HepG2 (cell line): ENCODE results near the gene TCEANC2. TPM values are rescaled to one million over a fixed set of nuclear protein-coding genes. Genes with fewer than 3 reads are reported as not detected.

Source experiments
- BHLHE40 ChIP-seq: IDR thresholded peaks from 2 replicates; pipeline ENCODE4 v1.6.1; 2011; ENCODE audit warnings: low read length, improper control_type of control experiment
- CBFB ChIP-seq: sonication (generic); formaldehyde crosslinking; IDR thresholded peaks from 2 replicates; pipeline ENCODE4 v1.4.0; 2020; ENCODE audit warnings: missing genetic modification reagents
- ERF ChIP-seq: IDR thresholded peaks from 2 replicates; pipeline ENCODE4 v1.6.1; 2018; ENCODE audit warnings: missing biosample characterization, missing genetic modification reagents
- JARID2 ChIP-seq: sonication (generic); formaldehyde crosslinking; IDR thresholded peaks from 2 replicates; pipeline ENCODE4 v1.8.1; 2023; ENCODE audit warnings: missing genetic modification reagents, inconsistent platforms; ENCODE audit not compliant: insufficient replicate concordance
- MED13 ChIP-seq: sonication (generic); formaldehyde crosslinking; IDR thresholded peaks from 2 replicates; pipeline ENCODE4 v1.5.0; 2020; ENCODE audit warnings: missing genetic modification reagents
- NONO ChIP-seq, 2 experiments: fragments of 450-650 bp in 1 of 2; sonication (generic) in 1 of 2; formaldehyde crosslinking in 1 of 2; IDR thresholded peaks in 1 of 2; conservative IDR thresholded peaks in 1 of 2; 2 replicates each; pipeline versions ENCODE4 v1.6.1 to v1.8.0; 2017 to 2022; ENCODE audit warnings: mild to moderate bottlenecking in 1 of 2, missing genetic modification reagents in 1 of 2, moderate library complexity in 1 of 2
- RXRA ChIP-seq: sonication (generic); formaldehyde crosslinking; IDR thresholded peaks from 2 replicates; pipeline ENCODE4 v1.5.1; 2020; ENCODE audit warnings: missing genetic modification reagents
- SIN3A ChIP-seq: IDR thresholded peaks from 2 replicates; pipeline ENCODE4 v1.6.1; 2011; ENCODE audit warnings: low read depth, mild to moderate bottlenecking, control low read depth, low read length, borderline replicate concordance
- SMARCC2 ChIP-seq: fragments of 450-650 bp; IDR thresholded peaks from 2 replicates; pipeline ENCODE4 v1.6.1; 2017; ENCODE audit warnings: antibody characterized with exemption, mild to moderate bottlenecking
- SOX5 ChIP-seq: IDR thresholded peaks from 2 replicates; pipeline ENCODE4 v1.6.1; 2016; ENCODE audit warnings: borderline replicate concordance
- SP5 ChIP-seq: IDR thresholded peaks from 2 replicates; pipeline ENCODE4 v1.6.1; 2016; ENCODE audit warnings: low read depth, borderline replicate concordance
- ZBTB42 ChIP-seq: sonication (generic); formaldehyde crosslinking; IDR thresholded peaks from 2 replicates; pipeline ENCODE4 v1.5.0; 2020; ENCODE audit warnings: mild to moderate bottlenecking, missing genetic modification reagents
- ZNF329 ChIP-seq: sonication (generic); formaldehyde crosslinking; IDR thresholded peaks from 2 replicates; pipeline ENCODE4 v1.9.0; 2021; ENCODE audit warnings: low read depth, mild to moderate bottlenecking, missing genetic modification reagents
- ZNF644 ChIP-seq: IDR thresholded peaks from 2 replicates; pipeline ENCODE4 v1.6.1; 2016; ENCODE audit warnings: low read depth
- ZNF775 ChIP-seq: sonication (generic); formaldehyde crosslinking; IDR thresholded peaks from 2 replicates; pipeline ENCODE4 v1.4.0; 2020; ENCODE audit warnings: missing genetic modification reagents, mild to moderate bottlenecking, moderate library complexity, borderline replicate concordance
- polyA plus RNA-seq, 8 experiments: library from polyadenylated mRNA; depleted of rRNA in 3 of 8; stranded (reverse) in 7 of 8; unstranded in 1 of 8; fragments of >200 nt; fragmentation: Illumina TruSeq in 4 of 8; extraction: Trizol in 4 of 8; gene quantifications; 2 replicates each; pipeline versions ENCODE4 v1.2.1 to v1.2.3, GENCODE V29; 2011 to 2016; ENCODE audit warnings: low read depth in 4 of 8, missing spikeins in 1 of 8, mixed read lengths in 1 of 8; ENCODE audit not compliant: insufficient read depth in 1 of 8
- total RNA-seq, 5 experiments: library from RNA; depleted of rRNA; stranded (reverse); fragments of >200 nt; fragmentation: Illumina TruSeq; extraction: Trizol; gene quantifications; 2 replicates each; pipeline ENCODE4 v1.2.3, GENCODE V29; 2016; ENCODE audit warnings: low read depth in 1 of 5
- TF ChIP-seq, protein P1 (sequence below): sonication (generic); formaldehyde crosslinking; IDR thresholded peaks from 2 replicates; pipeline ENCODE4 v1.4.0; 2020; ENCODE audit warnings: missing genetic modification reagents, mild to moderate bottlenecking, borderline replicate concordance
- TF ChIP-seq, protein P2 (sequence below): IDR thresholded peaks from 2 replicates; pipeline ENCODE4 v1.6.1; 2016; ENCODE audit warnings: missing genetic modification reagents, missing compliant biosample characterization
- TF ChIP-seq, protein P3 (sequence below): sonication (generic); formaldehyde crosslinking; IDR thresholded peaks from 2 replicates; pipeline ENCODE4 v1.8.0; 2022; ENCODE audit warnings: missing genetic modification reagents, low read depth, mild to moderate bottlenecking, borderline replicate concordance
- TF ChIP-seq, protein P4 (sequence below): sonication (generic); formaldehyde crosslinking; IDR thresholded peaks from 2 replicates; pipeline ENCODE4 v1.4.0; 2020; ENCODE audit warnings: missing genetic modification reagents
- TF ChIP-seq, protein P5 (sequence below): IDR thresholded peaks from 2 replicates; pipeline ENCODE4 v1.6.1; 2012; ENCODE audit warnings: inconsistent platforms
- TF ChIP-seq, protein P6 (sequence below): sonication (generic); formaldehyde crosslinking; IDR thresholded peaks from 2 replicates; pipeline ENCODE4 v1.5.0; 2020; ENCODE audit warnings: missing genetic modification reagents

The TCEANC2 gene
- total and polyA plus RNA-seq, 2 of the 13 experiments (the other 11 are each of a cell fraction or from before 2014, with no cell fraction given), result 3.8 to 5.0 TPM

DNA sequence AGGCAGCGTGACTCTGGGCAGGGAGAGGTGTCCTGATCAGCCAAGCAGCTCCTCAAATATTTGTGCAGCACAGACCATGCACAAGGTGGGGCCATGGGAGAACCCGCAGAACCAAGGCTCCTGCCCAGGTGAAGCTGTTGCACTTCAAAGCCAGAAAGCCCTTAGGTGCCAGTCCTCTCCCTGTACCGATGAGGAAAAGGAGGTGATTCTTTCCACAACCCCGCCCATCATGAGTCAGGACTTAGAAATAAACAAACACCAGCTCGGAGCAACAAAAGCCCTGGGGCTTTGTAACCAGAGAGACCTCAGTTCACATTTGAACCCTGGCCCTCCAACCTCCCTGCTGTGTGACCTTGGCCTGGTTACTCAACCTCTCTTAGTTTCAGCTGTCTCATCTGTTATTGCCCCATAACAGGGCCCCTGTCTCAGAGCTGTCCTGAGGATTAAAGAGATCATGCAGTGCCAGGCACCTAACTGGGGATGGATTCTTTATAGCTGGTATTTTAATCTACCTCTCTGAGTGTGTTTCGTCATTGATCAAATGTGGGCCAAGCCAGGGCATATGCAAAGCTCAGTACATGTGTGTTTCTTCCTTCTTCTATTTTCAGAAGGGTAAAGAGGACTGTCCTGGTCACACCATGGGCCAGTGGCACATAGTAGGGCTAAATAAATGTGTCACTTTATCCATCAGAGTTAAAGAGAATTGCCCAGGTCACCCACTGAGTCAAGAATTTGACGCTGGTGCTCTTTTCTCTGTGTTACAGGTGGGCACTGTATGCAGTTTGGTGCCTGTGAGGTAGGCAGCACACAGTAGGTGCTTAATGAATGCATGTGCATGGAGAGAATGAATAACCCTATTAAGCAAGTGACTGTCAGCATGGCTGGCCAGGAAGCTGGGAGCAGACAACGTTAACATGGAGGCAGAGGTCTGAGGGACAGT, 36.8 kb upstream of the TCEANC2 start (continued):
- TF ChIP-seq, protein P1, sequence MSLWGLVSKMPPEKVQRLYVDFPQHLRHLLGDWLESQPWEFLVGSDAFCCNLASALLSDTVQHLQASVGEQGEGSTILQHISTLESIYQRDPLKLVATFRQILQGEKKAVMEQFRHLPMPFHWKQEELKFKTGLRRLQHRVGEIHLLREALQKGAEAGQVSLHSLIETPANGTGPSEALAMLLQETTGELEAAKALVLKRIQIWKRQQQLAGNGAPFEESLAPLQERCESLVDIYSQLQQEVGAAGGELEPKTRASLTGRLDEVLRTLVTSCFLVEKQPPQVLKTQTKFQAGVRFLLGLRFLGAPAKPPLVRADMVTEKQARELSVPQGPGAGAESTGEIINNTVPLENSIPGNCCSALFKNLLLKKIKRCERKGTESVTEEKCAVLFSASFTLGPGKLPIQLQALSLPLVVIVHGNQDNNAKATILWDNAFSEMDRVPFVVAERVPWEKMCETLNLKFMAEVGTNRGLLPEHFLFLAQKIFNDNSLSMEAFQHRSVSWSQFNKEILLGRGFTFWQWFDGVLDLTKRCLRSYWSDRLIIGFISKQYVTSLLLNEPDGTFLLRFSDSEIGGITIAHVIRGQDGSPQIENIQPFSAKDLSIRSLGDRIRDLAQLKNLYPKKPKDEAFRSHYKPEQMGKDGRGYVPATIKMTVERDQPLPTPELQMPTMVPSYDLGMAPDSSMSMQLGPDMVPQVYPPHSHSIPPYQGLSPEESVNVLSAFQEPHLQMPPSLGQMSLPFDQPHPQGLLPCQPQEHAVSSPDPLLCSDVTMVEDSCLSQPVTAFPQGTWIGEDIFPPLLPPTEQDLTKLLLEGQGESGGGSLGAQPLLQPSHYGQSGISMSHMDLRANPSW (CRISPR knock-in tag), result no peak
- no peak for TF ChIP-seq ZBTB42 (CRISPR knock-in tag)
- TF ChIP-seq SOX5, result peak; percentile 75; the same call in 1 of the 2 replicates
- TF ChIP-seq SIN3A, result no peak
- TF ChIP-seq, protein P2, sequence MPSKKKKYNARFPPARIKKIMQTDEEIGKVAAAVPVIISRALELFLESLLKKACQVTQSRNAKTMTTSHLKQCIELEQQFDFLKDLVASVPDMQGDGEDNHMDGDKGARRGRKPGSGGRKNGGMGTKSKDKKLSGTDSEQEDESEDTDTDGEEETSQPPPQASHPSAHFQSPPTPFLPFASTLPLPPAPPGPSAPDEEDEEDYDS (CRISPR knock-in tag), result no peak
- TF ChIP-seq SP5 (CRISPR knock-in tag), result peak; percentile 94
- TF ChIP-seq ERF (CRISPR knock-in tag), result peak; percentile 79; the same call in 1 of the 2 replicates
- TF ChIP-seq RXRA (CRISPR knock-in tag), result peak; percentile 98
- TF ChIP-seq, protein P3, sequence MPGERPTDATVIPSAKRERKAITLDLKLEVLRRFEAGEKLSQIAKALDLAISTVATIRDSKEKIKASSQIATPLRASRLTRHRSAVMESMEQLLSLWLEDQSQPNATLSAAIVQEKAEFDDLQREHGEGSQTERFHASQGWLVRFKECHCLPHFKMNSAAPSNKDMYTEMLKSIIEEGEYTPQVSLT, result no peak
- TF ChIP-seq, protein P4, sequence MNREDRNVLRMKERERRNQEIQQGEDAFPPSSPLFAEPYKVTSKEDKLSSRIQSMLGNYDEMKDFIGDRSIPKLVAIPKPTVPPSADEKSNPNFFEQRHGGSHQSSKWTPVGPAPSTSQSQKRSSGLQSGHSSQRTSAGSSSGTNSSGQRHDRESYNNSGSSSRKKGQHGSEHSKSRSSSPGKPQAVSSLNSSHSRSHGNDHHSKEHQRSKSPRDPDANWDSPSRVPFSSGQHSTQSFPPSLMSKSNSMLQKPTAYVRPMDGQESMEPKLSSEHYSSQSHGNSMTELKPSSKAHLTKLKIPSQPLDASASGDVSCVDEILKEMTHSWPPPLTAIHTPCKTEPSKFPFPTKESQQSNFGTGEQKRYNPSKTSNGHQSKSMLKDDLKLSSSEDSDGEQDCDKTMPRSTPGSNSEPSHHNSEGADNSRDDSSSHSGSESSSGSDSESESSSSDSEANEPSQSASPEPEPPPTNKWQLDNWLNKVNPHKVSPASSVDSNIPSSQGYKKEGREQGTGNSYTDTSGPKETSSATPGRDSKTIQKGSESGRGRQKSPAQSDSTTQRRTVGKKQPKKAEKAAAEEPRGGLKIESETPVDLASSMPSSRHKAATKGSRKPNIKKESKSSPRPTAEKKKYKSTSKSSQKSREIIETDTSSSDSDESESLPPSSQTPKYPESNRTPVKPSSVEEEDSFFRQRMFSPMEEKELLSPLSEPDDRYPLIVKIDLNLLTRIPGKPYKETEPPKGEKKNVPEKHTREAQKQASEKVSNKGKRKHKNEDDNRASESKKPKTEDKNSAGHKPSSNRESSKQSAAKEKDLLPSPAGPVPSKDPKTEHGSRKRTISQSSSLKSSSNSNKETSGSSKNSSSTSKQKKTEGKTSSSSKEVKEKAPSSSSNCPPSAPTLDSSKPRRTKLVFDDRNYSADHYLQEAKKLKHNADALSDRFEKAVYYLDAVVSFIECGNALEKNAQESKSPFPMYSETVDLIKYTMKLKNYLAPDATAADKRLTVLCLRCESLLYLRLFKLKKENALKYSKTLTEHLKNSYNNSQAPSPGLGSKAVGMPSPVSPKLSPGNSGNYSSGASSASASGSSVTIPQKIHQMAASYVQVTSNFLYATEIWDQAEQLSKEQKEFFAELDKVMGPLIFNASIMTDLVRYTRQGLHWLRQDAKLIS (CRISPR knock-in tag), result no peak
- TF ChIP-seq JARID2 (CRISPR knock-in tag), result no peak
- TF ChIP-seq ZNF775 (CRISPR knock-in tag), result no peak
- 0 out of 2 replicates have a peak, but pooled peaks have one; percentile 29 for TF ChIP-seq ZNF644 (CRISPR knock-in tag)
- TF ChIP-seq BHLHE40, result no peak
- no peak for TF ChIP-seq CBFB (CRISPR knock-in tag)
- no peak for TF ChIP-seq MED13 (CRISPR knock-in tag)
- no peak for TF ChIP-seq NONO (IDR thresholded peaks at IDR 0.05)
- TF ChIP-seq NONO (CRISPR knock-in tag; conservative IDR thresholded peaks at IDR 0.05), result no peak
- TF ChIP-seq, protein P5, sequence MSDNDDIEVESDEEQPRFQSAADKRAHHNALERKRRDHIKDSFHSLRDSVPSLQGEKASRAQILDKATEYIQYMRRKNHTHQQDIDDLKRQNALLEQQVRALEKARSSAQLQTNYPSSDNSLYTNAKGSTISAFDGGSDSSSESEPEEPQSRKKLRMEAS, result peak; percentile 64; the same call in 1 of the 2 replicates
- TF ChIP-seq ZNF329 (CRISPR knock-in tag), result 0 out of 2 replicates have a peak, but pooled peaks have one; percentile 37
- TF ChIP-seq, protein P6, sequence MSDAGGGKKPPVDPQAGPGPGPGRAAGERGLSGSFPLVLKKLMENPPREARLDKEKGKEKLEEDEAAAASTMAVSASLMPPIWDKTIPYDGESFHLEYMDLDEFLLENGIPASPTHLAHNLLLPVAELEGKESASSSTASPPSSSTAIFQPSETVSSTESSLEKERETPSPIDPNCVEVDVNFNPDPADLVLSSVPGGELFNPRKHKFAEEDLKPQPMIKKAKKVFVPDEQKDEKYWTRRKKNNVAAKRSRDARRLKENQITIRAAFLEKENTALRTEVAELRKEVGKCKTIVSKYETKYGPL (CRISPR knock-in tag), result no peak
- no peak for TF ChIP-seq SMARCC2
